ENCODE measurements around the gene C2orf81.
A peak's percentile ranks its signal among the peaks of the same experiment; 100 is the strongest.

The C2orf81 gene

GRCh38 chr2:74417197-74417596, 4.2 kb downstream of the C2orf81 start:
- no peak for TF ChIP-seq CTCF (conservative IDR thresholded peaks at IDR 0.05; ENCODE audit: low read length)
- H3K4me3 ChIP-seq (ENCODE audit: low read length), result no peak overlapping the region
- DNase-seq (ENCODE audit: low read depth), result no peak

GRCh38 chr2:74416778-74417177, 4.6 kb downstream of the C2orf81 start:
- TF ChIP-seq CTCF (conservative IDR thresholded peaks at IDR 0.05; ENCODE audit: low read length), result peak; percentile 10; the same call in 1 of the 2 replicates
- H3K4me3 ChIP-seq (ENCODE audit: low read length), result no peak overlapping the region
- no peak for DNase-seq (ENCODE audit: low read depth)

GRCh38 chr2:74415762-74416395, 5.5 kb downstream of the C2orf81 start:
- H3K4me3 ChIP-seq (ENCODE audit: low read length), result peak overlapping the region; percentile 60
- DNase-seq (ENCODE audit: low read depth), result no peak
- no peak for TF ChIP-seq CTCF (conservative IDR thresholded peaks at IDR 0.05; ENCODE audit: low read length)

- no peak; the same call in 1 of the 2 replicates for TF ChIP-seq CTCF (conservative IDR thresholded peaks at IDR 0.05; ENCODE audit: low read length)
- H3K4me3 ChIP-seq (ENCODE audit: low read length), result peak overlapping the region; percentile 60
- peak; percentile 34 for DNase-seq (ENCODE audit: low read depth)
Observed at GRCh38 chr2:74414881-74415761, 6.3 kb downstream of the C2orf81 start.

- H3K4me3 ChIP-seq (ENCODE audit: low read length), result peak overlapping the region; percentile 60
- TF ChIP-seq CTCF (conservative IDR thresholded peaks at IDR 0.05; ENCODE audit: low read length), result no peak
- no peak for DNase-seq (ENCODE audit: low read depth)
Observed at GRCh38 chr2:74414441-74414840, 7.0 kb downstream of the C2orf81 start.

- no peak for TF ChIP-seq CTCF (conservative IDR thresholded peaks at IDR 0.05; ENCODE audit: low read length)
- no peak overlapping the region for H3K4me3 ChIP-seq (ENCODE audit: low read length)
- no peak for DNase-seq (ENCODE audit: low read depth)
Observed at GRCh38 chr2:74413001-74413698, 8.3 kb downstream of the C2orf81 start.
